ENCODE results near the gene ZNF217. TPM values are rescaled to one million over a fixed set of nuclear protein-coding genes. Genes with fewer than 3 reads are reported as not detected.
A peak's percentile ranks its signal among the peaks of the same experiment; 100 is the strongest.
"Not testable (repeated sequence)": the region's sequence is repeated elsewhere in the genome, so short reads cannot be mapped to it uniquely, and the experiment has no call there.

ZNF217 gene
- total RNA-seq: 7.0 TPM
- long read RNA-seq, partial matches to known transcripts: 2 of 3 reads
- long read RNA-seq, other reads (novel, unspliced or antisense): 1 of 3 reads

DNA sequence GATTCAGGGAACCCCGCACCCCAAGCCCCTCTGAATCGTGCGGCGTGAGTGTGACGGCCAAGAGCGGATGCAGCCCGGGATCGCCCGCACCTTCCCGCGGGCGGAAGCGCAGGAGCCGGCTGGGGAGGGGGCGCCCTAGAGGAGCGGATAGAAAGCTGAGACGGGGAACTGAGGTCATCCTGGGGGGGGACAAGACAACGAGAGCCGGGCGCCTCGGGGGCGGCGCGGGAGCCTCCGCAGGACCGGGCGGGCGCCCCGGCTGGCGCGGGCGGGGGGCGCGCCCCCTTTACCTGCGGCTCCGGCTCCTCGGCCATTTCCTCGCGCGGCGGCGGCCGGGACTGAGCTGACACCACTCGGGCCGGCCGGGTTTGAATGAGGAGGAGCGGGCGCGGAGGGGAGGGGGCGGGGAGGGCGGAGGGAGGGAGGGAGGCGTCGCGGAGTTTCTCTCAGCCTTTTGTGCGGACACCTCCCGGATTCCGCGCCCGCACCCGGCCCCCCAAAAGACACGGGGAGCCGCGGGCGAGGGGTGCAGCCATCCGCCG, at the start of gene ZNF217:
Gene ZNF217 (minus strand): TSS at position 374 of the 542 bp plus-strand sequence. CDS start 11,013 bp downstream, outside the sequence.
- ATAC-seq (ENCODE audit: poor library complexity) (peak; percentile 63), DNase-seq (peak; percentile 87)
- intact Hi-C loops (cut with DNase I): loop anchor here (5.0 kb wide), 1 partner anchor 144 kb away; no protein-coding TSS in a partner anchor

DNA sequence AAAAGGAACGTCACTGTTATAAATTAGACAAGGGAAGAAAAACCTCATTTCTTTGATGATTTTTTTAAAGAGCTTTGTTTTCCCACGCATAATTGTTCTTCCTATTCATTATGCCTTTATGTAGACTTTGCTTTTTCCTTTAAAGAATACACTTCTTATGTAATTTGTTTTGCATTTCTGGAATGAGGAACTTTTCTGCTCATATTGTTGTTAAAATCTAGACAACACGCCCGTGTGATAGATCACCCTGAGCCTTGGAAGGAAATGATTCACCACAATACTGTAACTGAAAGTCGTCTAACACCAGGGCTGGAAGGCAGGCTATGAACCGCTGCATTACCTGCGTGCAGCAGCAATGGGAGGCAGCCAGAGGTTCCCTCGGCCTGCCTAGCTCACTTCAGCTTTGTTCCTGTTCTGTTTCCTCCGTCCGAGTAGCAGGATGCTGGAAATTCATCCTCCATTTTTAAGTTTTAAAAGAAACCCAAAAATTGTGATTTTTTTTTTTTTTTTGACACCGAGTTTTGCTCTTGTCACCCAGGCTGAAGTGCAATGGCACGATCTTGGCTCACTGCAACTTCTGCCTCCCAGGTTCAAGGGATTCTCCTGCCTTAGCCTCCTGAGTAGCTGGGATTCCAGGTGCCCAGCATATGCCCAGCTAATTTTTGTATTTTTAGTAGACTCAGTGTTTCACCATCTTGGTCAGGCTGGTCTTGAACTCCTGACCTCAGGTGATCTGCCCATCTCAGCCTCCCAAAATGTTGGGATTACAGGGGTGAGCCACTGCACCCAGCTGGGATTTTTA, 49.6 kb upstream of the ZNF217 start:
- intact Hi-C loops (cut with DNase I): no loop called here

DNA sequence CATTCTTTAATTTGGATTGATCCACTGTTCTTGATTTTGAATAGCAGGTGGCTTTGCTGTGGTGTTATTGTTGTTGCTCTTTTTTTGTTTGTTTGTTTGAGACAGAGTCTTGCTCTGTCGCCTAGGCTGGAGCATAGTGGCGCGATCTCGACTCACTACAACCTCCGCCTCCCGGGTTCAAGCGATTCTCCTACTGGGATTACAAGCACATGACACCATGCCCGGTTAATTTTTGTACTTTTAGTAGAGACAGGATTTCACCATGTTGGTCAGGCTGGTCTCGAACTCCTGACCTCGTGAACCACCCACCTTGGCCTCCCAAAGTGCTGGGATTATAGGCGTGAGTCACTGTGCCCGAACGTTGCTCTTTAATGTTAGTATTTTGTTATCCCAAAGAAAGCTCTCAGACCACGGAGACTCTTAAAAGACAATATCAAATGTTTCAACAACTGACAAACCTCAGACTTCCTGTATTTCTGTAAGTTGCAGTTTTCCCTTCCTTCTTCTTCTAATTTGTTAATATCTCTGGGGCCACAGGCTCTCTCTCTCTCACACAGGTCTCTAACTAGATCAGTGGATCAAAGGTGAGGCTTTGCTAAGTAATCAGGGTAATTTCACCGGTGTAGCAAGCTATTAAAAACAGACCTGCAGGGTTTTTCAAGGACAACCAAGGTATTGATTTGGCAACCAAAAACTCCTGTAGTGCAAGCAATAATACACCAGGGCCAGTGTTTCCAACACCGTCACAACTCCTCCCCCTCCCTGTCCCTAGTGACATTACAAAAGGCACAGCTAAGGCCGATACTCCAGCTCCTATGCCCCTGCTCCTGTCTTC, 48.8 kb upstream of the ZNF217 start:
- peak; percentile 93 for ATAC-seq (ENCODE audit: poor library complexity)
- DNase-seq: no peak
- intact Hi-C loops (cut with DNase I): no loop called here

More for the DNA sequence above, 49.6 kb upstream of the ZNF217 start:
- peak; percentile 51 for DNase-seq
- peak; percentile 78 for ATAC-seq (ENCODE audit: poor library complexity)

DNA sequence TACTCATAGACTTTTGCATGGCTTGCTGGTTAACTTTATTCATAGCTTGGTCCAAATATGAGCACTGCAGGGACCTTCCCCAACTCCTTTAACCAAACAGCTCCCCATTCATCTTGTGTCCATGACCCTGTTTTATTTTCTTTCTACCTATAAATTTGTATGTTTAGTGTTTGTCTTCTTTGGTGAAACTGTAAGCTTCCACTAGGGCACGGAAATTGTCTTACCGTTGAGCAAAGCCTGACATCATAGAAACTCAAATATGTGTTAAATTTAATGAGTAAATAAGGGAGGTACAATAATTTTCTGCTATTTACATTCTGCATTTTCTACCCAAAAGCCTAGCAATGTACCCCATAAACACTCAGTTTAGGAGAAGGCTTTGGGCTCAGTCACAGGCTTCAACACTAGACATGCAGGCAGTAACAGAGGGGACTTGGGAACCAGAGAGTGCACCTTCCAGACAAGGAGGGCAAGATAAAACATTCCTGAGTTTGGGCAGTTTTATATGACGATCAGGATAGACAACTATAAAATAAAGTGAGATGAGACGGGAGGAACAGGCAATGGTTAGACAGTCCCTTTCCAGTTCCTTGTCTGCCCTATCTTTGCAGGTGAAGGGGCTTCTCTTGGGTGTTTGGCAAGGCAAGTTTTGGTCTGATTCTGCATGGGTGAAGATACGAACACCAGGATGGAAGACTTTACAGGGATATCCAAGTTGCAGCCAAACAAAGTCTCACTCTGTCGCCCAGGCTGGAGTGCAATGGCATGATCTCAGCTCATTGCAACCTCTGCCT, 46.2 kb upstream of the ZNF217 start:
- DNase-seq (no peak), ATAC-seq (ENCODE audit: poor library complexity) (no peak)
- intact Hi-C loops (cut with DNase I): no loop called here

DNA sequence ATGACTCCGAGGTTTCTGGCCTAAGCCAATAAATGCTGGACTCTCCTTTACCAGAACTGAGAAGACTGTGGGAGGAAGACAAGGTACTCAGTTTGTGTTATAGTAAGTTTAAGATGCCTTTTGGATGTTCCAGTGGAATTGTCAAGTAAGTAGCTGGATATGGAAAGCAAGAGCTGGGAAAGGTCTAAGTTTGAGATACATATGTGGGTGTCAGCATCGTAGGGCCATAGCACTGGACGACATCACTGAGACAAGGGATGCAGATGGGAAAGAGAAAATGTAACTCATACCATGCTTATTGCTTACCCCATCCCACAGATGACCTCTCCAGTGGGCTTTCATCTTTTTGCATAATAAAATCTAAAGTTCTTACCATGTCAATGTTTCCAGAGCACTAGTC, 45.5 kb upstream of the ZNF217 start:
- ATAC-seq (ENCODE audit: poor library complexity): no peak
- no peak for DNase-seq
- intact Hi-C loops (cut with DNase I): no loop called here

DNA sequence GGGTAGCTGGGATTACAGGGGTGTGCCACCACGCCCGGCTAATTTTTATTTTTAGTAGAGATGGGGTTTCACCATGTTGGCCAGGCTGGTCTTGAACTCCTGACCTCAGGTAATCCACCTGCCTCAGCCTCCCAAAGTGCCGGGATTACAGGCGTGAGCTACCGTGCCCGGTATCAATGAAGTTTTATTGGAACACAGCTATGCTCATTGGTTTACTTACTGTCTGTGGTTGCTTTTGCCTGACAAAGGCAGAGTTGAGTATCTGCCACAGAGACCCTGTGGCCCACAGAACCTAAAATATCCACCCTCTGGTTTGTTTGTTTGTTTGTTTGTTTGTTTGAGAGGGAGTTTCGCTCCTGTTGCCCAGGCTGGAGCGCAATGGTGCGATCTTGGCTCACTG, 43.7 kb upstream of the ZNF217 start:
- DNase-seq; ATAC-seq (ENCODE audit: poor library complexity); intact Hi-C loops (cut with DNase I): not testable (repeated sequence)

DNA sequence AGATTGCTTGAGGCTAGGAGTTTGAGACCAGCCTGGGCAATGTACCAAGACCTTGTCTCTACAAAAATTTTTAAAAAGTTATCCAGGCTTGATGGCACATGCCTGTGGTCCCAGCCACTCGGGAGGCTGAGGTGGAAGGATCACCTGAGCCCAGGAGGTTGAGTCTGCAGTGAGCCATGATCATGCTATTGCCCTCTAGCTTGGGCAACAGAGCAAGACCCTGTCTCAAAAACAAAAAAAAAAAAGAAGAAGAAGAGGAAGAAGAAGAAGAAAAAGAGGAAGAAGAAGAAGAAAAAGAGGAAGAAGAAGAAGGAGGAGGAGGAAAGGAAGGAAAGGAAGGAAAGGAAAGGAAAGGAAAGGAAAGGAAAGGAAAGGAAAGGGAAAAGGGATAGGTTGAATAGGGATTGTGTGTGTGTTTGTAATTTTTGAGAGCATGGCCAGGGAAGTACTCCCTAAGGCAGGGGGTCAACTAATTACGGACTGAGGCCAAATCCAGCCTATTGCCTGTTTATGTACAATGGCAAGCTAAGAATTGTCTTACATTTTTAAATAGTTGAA, 43.0 kb upstream of the ZNF217 start:
- intact Hi-C loops (cut with DNase I): no loop called here
- ATAC-seq (ENCODE audit: poor library complexity): no peak
- no peak for DNase-seq

DNA sequence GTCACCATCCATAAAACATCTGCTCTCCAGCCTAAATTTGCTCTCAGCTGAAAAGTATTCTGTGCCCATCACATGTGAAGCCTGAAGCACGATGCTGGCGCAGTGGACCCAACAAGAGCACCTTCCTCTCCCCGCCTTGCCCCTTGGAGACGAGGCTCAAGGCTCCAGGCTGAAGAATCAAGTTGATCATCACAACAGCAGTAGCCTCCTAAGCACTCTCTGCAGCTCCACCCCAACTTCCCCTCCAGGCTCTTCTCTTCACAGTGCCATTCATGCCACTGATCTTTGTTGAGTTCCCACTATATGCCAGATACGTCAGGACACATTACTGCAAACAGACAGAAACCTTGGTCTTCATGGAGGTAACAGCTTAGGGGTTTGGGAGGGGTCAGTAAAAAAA, 41.6 kb upstream of the ZNF217 start:
- no peak for ATAC-seq (ENCODE audit: poor library complexity)
- DNase-seq: no peak
- intact Hi-C loops (cut with DNase I): no loop called here

DNA sequence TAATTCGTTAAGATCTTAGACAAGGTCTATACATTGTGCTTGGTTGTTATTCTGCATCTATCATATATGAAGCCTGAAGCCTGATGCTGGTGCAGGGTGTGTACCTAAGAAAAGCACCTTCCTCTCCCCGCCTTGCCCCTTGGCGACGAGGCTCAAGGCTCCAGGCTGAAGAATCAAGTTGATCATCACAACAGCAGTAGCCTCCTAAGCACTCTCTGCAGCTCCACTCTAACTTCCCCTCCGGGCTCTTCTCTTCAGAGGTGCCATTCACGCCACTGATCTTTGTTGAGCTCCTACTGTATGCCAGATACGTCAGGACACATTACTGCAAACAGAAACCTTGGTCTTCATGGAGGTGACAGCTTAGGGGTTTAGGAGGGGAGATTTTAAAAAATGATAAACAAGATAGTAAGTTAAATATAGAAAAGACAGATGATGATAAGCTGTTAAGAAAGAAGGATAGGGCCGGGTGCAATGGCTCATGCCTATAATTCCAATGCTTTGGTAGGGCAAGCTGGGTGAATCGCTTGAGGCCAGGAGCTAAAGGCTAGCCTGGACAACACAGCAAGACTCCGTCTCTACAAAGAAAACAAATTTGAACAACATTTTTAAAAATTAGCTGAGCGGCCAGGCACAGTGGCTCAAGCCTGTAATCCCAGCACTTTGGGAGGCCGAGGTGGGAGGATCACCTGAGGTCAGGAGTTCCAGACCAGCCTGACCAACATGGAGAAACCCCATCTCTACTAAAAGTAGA, 38.4 kb upstream of the ZNF217 start:
- no peak for DNase-seq
- no peak for ATAC-seq (ENCODE audit: poor library complexity)
- intact Hi-C loops (cut with DNase I): no loop called here

DNA sequence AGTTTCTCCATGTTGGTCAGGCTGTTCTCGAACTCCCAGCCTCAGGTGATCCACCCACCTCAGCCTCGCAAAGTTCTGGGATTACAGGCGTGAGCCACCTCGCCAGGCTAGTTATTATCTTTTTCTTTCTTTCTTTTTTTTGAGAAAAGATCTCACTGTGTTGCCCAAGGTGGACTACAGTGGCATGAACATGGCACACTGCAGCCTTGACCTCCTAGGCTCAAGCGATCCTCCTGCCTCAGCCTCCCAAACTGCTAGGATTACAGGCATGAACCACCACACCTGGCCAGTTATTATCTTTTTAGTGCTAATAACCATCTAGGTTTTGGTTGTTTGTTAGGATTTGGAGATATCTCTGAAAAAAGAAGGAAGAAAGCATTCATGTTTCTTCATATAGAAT, 35.8 kb upstream of the ZNF217 start:
- intact Hi-C loops (cut with DNase I): loop anchor here (10.0 kb wide), 1 partner anchor 105 kb away; no protein-coding TSS in a partner anchor
- ATAC-seq (ENCODE audit: poor library complexity) (no peak), DNase-seq (no peak)

DNA sequence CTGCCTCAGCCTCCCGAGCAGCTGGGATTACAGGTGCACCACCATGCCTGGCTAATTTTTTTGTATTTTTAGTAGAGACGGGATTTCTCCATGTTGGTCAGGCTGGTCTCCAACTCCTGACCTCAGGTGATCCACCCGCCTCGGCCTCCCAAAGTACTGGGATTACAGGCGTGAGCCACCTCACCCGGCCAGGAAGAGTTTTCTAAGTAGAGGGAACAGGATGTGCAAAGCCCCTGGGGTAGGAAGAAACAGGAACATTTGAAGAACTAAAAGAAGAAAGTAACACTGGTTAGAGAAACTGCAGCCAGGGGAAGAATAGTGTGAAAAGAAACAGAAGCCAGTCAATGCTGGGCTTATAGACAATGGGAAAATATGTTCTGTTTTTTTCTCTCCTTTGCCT, 35.1 kb upstream of the ZNF217 start:
- not testable (repeated sequence) for DNase-seq; ATAC-seq (ENCODE audit: poor library complexity)
- intact Hi-C loops (cut with DNase I): loop anchor here (10.0 kb wide), 1 partner anchor 106 kb away; no protein-coding TSS in a partner anchor

DNA sequence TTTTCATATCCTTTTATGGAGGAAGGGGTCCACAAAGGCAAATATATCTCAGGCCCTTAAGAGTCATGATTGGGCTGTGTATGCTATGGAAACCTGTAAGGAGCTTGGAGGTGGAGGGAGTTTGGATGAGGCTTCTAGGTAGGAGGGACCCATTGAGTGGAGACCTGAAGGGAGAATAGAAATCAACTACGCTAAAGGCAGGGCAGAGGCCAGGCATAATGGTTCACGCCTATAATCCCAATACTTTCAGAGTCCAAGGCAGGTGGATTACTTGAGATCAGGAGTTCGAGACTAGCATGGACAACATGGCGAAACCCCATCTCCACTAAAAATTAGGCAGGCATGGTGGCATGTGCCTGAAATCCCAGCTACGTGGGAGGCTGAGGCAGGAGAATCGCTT, 34.4 kb upstream of the ZNF217 start:
- ATAC-seq (ENCODE audit: poor library complexity) (no peak), DNase-seq (no peak)
- intact Hi-C loops (cut with DNase I): loop anchor here (10.0 kb wide), 1 partner anchor 107 kb away; no protein-coding TSS in a partner anchor

DNA sequence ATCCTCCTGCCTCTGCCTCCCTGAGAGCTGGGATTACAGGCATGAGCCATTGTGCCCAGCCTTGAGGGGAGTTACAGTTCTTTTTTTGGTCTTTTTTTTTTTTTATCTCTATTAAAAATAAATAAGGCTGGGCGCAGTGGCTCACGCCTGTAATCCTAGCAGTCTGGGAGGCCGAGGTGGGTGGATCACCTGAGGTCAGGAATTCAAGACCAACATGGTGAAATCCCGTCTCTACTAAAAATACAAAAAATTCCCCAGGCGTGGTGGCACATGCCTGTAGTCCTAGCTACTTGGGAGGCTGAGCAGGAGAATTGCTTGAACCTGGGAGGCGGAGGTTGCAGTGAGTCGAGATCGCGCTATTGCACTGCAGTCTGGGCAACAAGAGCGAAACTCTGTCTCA, 33.4 kb upstream of the ZNF217 start:
- intact Hi-C loops (cut with DNase I): loop anchor here (10.0 kb wide), 1 partner anchor 108 kb away; no protein-coding TSS in a partner anchor
- DNase-seq; ATAC-seq (ENCODE audit: poor library complexity): not testable (repeated sequence)

DNA sequence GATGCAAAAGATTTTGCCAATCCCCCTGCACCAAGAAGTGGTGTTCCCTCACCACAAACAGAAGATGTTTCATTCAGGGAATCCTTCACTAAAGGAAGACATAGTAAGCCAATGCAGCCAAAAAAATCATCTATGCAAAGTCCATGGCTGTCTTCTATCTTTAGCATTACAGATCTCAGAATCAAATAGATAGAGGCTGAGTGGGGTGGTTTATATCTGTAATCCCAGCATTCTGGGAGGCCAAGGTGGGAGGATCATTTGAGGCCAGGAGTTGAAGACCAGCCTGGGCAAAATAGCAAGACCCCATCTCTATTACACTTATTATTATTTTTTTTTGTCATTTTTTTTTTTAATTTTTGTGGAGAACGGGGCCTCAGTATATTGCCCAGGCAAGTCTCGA, 32.9 kb upstream of the ZNF217 start:
- no peak for ATAC-seq (ENCODE audit: poor library complexity)
- DNase-seq: no peak
- intact Hi-C loops (cut with DNase I): loop anchor here (10.0 kb wide), 1 partner anchor 108 kb away; no protein-coding TSS in a partner anchor

DNA sequence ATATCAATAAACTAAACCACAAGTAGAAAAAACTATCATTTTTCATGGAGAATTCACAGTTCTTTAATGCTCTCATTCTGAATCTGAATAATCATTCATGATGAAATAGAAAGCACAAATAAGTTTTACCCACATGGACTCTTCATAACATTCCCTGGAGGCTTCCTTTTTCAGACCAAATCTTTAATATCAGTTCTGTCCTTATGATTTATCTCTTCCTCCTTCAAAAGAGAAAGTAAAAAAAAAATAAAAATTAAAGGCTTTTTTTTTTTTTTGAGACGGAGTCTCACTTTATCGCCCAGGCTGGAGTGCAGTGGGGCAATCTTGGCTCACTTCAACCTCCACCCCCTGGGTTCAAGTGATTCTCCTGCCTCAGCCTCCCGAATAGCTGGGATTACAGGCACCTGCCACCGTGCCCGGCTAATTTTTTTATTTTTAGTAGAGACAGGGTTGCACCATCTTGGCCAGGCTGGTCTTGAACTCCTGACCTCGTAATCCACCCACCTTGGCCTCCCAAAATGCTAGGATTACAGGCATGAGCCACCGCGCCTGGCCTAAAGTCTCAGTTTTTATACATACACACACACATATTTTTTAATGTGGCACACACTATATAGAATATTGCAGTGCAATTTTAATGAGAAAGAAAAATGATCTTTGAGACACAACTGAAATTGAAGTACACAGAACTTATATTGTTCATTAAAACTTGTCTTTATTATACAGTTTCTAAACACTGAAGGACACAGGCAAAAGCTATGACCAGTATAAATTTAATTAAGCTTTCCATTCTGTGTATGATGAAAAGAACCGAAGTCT, 31.9 kb upstream of the ZNF217 start:
- no peak for ATAC-seq (ENCODE audit: poor library complexity)
- intact Hi-C loops (cut with DNase I): loop anchor here (10.0 kb wide), 1 partner anchor 109 kb away; no protein-coding TSS in a partner anchor
- no peak for DNase-seq

DNA sequence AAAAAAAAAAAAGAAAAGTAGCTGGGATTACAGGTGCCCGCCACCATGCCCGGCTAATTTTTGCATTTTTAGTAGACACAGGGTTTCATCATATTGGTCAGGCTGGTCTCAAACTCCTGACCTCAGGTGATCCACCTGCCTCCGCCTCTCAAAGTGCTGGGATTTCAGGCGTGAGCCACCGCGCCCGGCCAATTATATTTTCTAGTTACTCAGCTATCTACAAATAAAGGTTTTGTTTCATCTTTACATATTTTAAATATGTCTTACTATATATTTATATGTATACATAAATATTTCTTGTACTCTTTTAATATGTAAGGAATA, 31.2 kb upstream of the ZNF217 start:
- ATAC-seq (ENCODE audit: poor library complexity); DNase-seq: not testable (repeated sequence)
- intact Hi-C loops (cut with DNase I): loop anchor here (10.0 kb wide), 1 partner anchor 110 kb away; no protein-coding TSS in a partner anchor
